ENCODE results near the gene MAP3K5.
A peak's percentile ranks its signal among the peaks of the same experiment; 100 is the strongest.

The MAP3K5 gene

DNA sequence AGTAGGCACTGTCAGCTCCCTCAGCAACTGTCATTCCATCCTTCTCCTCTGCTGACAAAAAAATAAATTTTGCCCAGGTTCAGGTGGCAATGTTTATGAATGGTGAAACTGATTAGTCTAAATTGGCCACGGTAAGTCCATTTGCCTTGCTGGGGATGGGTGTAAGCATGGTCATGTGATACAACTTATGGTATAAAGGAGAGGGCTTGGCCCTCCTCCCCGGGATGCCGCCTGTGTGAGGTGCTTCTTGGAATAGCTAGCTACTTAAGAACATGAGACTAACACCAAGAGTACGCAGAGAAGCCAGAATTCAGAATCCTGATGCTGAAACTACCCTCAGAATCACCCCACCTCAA, 147.7 kb downstream of the MAP3K5 start:
- DNase-seq (ENCODE audit: low spot score) = no peak

DNA sequence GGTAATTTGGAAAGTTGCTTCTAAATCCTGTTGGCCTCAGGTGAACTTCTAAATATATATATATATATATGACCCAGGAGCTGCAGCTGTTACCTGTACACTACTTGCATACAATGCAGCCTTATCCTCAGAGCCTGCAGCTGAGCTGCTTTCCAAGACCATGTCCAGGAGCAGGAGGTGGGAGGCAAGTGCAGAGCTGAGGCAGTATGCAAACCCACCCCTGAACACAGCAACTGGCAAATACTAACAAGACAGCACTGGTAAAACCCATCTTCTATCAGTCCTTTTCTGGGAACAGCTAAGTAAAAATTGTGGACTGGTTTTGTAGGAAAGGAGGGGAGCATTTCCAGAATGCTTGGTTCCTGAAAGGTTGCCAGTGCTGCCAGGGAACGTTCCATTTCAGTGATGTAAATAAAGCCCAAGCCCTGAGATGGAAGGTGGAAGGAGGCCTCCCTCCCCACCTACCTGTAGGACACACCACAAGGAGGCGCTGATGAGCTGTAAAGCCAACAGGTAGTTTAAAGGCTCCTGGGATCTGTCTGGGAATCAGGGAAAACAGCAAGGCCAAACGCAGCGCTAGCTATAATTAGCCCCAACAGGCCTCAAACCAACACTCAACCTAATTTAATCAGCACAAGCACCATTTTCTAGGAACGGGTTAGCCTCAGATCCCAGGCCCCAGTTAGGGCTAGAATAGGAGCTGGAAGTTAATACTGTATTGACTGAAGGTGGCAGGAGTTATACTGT, 148.3 kb downstream of the MAP3K5 start:
- DNase-seq (ENCODE audit: low spot score) = peak; percentile 76

DNA sequence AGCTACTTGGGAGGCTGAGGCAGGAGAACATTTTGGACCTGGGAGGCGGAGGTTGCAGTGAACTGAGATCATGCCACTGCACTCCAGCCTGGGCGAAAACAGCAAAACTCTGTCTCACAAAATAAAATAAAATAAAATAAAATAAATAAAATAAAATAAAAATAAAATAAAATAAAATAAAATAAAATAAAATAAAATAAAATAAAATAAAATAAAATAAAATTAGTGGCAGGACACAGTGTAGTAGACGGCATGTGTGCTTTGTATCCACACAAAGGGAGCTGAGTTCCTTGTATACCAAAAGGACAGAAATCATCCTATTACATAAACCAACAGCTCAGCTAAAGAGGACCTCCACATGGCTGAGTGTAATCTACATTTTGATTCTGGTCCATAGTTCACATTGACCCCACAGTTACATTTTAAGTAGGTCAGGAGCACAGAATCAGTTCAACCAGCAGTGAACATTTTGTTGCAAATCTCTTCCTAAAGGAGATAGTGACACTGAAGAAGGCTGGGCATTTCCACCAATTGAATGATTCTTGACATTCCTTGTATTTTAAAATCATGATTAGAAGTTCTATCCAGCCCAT, 150.3 kb downstream of the MAP3K5 start:
- no peak for DNase-seq (ENCODE audit: low spot score)

DNA sequence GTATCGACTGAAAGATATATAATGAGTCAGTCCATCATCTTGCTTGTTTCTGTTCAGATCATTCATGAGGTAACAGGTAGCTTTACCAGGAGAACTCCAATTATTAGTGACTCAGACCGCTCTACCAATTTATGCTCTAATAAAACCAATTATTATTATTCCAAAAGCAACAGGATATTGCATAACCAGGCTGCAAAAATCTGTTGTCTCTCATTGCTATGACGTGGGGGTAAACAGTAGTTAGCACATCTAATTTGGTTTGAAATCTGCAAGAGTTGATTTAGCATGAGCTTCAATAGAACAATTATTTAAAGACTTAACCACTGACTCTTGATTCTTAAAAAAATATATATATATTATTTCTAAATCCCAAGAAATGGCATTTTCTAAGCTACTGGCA, 151.1 kb downstream of the MAP3K5 start:
- no peak for DNase-seq (ENCODE audit: low spot score)

DNA sequence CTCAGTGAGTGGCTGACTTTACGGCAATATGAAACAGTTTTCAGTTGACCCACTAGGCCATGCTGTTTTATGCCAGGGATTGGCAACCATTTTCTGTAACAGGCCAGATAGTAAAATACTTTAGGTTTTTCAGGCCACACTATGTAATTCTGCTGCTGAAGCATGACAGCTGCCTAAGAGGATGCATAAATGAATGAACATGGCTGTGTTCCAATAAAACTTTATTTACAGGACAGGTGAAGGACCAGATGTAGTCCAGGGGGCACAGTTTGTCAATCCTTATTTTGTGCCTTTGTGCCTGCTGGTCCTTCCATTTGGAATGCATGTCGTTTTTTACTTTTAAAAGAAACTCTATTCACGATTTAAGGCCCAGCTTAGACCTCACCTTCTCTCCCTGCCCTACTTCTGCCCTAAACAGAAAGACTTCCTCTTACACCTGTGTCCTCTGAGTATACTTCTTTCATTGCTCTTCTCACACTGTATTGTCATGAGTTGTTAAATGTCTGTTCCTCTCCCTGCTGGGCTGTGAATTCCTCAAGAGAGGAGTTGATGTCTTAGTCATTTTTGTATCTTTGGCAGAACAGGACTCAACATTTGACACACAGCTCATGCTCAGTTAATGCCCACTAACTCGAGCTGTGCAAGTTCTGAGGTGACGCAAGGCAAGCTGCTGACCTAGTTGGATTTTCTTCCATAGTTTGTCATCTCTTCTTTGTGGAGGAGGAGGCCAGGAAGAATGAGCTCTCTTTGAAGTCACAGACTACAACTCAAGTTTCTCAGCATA, 152.0 kb downstream of the MAP3K5 start:
- no peak for DNase-seq (ENCODE audit: low spot score)

DNA sequence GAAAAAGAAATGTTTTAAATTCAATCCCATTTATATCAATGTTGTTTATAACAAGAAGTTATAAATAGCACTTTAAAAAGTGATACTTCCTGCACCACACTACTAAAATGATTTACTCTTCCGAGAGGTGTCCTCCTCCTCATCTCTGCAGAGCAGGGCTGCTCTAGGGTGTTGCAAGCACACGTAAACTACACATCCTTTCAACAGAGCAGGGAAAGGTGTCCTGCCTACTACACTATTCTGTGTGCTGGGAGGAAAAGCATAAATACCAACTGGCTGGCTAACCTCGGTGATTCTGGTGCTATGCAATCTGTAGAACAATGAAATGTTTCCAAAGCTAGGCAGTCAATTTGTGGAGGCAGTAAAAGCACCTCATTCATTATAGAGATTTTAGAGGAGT, 152.6 kb downstream of the MAP3K5 start:
- no peak for DNase-seq (ENCODE audit: low spot score)

DNA sequence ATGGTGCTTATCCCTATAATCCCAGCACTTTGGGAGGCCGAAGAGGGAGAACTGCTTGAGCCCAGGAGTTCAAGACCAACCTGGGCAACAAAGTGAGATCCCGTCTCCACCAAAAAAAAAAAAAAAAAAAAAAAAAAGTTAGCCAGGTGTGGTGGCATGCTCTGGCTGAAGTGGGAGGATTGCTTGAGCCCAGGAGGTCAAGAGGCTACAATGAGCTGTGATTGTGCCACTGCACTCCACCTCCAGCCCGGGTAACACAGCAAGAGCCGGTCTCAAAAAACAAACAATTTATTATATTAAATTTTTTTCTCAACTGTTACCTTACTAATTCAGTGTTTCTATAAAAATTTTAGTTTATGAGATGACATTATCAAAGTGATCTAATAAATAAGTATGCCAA, 156.7 kb downstream of the MAP3K5 start:
- no peak for DNase-seq (ENCODE audit: low spot score)

DNA sequence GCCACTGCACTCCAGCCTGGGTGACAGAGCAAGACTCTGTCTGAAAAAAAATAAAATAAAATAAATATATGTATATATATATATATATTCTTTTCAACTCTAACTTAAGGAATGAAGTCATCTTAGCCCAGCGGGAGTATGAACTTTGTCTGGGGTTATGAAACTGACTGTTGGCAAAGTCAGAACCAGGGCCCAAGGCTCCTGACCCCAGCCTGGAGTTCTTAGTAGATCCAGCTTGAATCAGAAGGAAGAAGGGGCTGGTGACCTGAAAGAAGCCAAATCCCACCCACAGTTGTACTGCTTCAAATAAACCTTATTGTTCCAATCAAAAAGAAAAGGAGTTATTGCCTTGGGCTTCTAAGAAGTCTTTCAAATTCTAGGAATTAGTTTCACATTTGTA, 158.9 kb downstream of the MAP3K5 start:
- no peak for DNase-seq (ENCODE audit: low spot score)

DNA sequence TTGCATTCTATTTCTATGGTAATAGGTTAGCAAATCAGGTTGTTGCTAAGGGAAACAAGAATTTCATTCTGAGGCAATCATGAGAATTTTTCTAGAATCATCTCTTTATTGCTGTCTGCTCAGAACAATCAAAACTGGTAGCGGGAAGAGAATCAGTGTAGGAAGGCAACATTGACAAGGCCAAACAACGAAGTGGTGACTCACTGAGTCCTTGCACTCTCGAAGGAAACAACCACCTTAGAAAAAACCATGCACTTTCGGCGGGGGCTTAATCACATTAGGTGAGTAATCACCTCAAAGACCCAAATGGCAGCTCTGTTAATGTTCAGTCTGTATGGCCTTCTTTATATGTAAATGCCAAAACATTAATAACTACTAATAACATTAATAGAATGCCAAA, 163.3 kb downstream of the MAP3K5 start:
- DNase-seq (ENCODE audit: low spot score) = no peak

DNA sequence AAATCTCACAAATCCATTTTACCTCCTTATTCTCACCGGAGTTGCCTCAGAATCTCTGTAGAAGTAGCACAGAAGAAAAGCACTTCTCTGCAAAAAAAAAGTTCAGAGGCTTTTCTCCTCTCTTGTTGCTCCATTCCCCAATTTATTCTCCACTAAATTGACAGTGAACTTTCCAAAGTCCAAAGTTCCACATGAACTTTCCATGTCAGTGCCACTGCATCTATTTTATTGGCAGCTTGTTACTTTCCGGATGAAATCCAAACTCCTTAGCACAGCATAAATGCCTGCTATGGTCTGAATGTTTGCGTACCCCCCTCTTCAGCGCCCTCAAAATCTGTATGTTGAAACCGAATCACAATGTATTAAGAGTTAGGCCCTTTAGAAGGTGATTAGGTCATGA, 165.1 kb downstream of the MAP3K5 start:
- no peak for DNase-seq (ENCODE audit: low spot score)

DNA sequence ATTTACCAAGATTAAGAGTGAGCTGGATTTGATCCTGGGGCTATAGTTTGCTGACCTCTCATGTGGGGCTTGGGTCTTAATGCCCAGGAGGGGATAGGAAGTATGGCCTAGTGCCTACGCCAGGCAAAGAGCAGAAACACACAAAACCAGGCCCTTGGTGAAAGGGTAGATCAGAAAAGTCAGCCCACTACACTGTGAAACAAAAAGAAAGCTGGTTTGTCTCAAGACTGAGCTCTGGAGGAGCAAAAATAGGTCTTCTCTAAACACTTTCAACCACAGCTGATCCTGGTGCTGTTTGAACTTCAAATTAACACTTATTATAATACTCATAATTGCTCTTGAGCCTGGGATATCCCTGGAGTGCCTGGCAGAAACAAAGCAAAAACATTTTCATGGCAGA, 167.0 kb downstream of the MAP3K5 start:
- DNase-seq (ENCODE audit: low spot score) = no peak

DNA sequence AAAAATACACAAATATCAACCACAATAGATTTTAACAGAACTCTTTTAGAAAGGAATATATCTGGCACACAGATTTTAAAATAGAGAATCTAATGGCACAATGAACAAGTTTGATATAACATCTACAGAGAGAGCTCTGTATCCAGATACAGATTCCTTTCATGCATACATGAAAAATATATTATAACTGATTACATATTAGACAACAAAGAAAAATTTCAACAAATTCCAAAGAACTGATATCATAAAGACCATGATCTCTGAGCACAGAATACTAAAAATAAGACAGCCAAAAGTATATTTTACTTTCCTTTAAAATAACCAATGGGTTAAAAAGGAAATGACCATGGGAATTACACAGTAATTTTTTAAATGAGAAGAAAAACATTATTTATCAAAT, 167.9 kb downstream of the MAP3K5 start:
- DNase-seq (ENCODE audit: low spot score) = no peak

DNA sequence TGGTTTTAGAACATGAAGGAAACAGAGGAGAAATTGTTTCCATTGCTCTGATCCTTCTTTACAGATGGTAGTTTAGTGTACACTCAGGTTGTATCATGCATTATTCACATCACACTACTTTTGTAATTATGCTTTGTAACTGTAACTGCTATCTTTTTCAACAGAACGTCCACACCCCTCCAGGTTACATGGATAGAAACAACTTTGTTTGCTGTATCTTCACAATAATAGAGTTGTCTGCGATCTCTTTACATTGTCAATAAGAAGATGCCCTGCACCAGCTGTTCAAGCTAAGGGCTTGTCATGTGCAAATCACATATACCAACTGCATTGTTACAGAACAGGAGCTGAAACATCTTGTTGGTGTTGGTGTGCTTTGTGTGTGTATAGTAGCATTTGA, 174.2 kb downstream of the MAP3K5 start:
- DNase-seq (ENCODE audit: low spot score) = no peak

DNA sequence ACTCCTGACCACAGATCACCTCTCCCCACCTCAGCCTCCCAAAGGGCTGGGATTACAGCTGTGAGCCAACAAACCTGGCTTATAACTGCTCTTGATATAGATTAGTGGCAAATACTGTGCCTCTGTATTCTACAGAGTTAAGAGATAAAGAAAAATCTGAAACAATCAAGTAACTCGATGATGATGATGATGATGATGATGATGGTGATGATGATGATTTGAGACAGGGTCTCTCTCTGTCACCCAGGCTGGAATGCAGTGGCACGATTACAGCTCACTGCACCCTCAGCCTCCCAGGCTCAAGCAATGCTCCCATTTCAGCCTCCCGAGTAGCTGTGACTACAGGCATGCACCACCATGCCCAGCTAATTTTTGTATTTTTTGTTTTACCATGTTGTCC, 175.8 kb downstream of the MAP3K5 start:
- DNase-seq (ENCODE audit: low spot score) = no peak

DNA sequence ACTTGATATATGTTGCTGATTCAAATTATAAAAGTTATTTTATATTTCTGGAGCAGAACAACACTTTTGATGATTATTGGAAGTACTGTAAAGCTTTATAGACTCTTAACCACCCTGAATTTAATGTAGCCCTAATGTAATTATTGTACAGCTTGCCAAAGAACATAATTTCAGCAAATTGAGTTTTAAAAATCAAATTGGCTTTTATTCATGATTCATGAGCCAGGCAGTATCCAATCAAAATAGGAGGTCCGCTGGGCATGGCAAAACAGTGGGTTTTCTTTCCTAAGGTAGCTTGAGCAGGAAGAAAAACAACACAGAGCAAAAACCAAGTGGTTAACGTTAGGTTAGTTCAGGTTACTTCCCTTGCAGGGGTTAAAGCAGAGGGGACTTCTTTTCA, 177.3 kb downstream of the MAP3K5 start:
- DNase-seq (ENCODE audit: low spot score) = no peak

DNA sequence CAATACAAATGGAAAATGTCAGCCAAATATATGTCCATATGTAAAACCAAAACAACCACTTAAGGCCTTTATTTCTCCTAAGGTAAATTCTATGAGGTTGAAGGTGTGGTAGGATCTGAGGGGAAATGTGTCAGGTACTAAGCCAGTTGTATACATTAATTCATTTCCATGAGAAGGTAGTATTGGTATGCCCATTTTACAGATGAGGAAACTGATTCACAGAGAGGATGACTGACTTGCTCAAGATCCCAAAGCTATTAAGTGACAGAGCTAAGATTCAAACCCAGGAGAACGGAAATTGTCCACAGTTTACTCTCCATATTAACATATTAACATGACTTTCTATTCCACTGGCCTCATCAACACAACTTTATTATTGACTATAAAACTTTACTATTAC, 177.9 kb downstream of the MAP3K5 start:
- DNase-seq (ENCODE audit: low spot score) = no peak

DNA sequence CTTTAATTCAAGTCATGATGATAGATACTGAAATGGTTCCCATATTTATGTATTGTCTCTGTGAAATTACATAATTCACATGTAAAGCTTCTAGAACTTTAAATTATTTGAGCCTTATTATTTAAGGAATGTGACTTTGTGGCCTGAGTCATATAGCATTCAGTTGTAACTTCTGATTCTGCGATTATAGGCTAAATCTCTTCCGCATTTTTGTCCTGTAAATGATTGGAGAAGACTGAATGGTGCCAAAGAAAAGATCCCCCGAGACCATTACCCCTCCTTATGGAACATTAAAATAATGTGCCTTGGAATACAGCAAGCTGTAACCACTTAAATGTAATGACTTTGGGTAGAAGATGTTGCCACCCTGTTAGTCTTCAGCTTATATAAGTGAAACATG, 178.8 kb downstream of the MAP3K5 start:
- no peak for DNase-seq (ENCODE audit: low spot score)

DNA sequence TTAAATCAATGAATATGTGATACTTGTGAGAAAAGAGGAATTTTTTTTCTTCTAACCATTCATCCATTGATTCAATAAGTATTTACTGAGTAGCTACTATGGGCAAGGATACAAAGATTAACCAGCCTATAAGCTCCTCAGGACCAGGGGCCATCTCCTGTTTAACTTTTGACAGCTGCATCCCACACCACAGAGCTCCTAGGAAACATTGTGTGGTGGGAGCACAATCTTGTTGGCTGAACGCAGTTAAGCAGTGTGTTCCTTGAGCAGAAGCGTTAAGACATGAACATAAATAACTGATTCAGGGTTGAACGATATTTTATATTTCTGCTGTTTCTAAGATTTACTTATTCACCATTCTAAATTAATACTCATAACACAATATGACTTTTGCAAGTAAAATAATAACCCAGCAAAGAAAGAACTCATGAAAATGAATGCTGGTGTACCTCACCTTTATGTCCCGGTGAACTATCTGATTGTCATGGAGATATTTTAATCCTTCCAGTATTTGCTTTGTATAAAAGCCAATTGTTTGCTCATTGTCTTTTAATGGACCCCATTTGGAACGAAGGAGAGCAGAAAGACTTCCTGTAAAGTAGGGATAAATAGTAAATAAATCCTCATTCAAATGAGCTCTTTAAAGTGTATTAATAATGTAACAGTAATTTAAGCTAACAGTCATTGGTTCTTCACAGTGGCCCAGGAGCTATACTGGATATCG, 179.4 kb downstream of the MAP3K5 start:
- no peak for DNase-seq (ENCODE audit: low spot score)

DNA sequence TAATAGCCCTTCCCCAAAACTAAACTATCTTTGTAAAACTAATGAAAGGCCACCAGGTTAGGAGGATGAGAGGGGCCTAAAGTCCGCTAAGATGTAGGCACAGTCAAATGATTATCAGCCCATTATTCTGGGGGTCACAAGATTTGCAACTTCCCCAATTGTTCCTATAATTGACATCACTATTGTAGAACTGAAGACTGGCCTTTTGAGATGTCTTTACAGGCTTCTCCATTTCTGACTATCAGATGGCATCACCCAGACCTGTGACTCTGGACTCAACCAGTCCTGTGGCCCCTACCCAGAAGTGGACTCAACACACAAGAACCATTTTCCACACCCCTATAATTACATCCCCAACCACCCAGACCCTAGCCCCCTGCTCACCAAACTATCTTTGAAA, 180.5 kb downstream of the MAP3K5 start:
- DNase-seq (ENCODE audit: low spot score) = no peak

DNA sequence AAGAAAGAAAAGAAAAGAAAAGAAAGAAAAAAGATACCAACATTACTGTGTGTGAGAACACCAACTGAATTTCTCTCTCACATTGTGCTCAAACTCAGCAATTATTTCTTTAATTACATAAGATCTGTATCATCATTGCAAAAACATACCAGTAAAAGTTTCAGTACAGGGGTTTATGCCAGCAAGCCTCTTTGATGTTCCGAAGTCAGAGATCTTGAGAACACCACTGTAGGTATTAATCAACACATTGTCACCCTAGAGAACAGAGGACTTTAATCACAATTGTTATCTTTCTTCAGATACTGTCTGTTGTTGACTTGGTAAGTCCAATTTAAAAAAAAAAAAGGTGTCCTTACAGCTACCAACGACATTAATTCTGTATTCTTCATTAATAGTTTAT, 181.1 kb downstream of the MAP3K5 start:
- no peak for DNase-seq (ENCODE audit: low spot score)

DNA sequence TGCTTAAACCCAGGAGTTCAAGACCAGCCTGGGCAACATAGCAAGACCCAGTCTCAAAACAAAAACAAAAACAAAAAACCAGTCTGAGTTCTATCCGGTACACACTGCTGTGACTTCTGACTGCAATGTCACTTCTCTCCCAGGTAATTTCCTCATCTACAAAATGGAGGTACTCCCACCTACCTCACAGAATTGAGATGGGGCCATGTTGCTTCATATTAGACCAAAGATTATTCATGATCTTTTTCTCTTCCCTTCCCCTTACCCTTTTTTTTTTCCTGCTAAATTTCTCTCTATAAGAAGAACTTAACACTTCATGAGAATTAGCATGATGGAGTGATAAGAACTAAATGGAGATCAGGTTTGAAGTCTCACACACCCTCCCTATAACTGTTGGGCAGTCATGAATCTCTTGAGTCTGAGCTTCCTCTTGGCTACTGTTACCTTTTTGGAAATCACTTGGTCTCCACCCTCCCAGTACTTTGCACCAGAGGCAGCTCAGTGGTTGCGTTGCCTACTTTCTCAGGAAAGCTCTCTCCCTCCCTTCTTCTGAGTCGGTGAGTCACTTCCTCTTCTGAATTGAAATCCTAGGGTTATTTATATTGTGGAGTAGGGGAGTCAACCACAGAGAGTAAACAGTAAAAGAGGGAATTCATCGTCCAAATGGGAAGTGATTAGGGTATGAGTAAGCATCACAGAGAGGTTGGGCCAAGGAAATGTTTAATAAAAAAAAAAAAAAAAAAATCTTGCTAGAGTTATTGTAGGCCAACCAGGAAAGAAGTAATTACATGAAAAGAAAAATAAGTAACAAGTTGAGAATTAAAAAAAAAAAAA, 182.2 kb downstream of the MAP3K5 start:
- DNase-seq (ENCODE audit: low spot score) = no peak

DNA sequence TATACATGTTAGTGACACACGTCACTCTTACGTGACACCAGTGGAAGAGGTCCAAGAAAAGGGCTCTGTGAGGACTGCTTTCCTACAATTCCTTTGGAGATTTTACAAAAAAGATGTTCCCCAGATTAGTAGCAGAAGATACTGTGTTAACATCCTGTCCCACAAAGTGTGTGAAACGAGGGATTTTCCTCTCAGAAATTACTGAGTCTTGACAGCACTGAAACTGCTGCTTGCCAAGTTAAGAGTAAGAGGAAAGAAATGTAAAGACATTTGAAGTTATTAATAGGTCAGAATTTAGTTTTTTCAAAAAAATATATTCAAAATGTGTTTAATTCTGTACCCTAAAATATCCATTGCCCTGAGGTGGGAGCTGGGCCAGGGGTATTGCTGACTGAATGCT, 183.3 kb downstream of the MAP3K5 start:
- no peak for DNase-seq (ENCODE audit: low spot score)

All from NAMALWA (cell line).